ENCODE measurements around the gene RASGRF2. TPM values are rescaled to one million over a fixed set of nuclear protein-coding genes. Genes with fewer than 3 reads are reported as not detected.

The RASGRF2 gene
- 4.0 and 5.3 TPM in 2 replicates for total RNA-seq (2014; rRNA removed; shearing (Covaris generic))

GRCh38 chr5:80959768-80960442 lies at the start of gene RASGRF2:
Gene RASGRF2, plus strand, starts transcription at chr5:80960363. Its CDS starts 376 bp downstream, at chr5:80960739.
- H3K27me3 ChIP-seq (ENCODE audit: control insufficient read depth, insufficient read depth, low read length): peaks cover 19% of the 10 kb centered on the region
- peak within 1 kb of the TSS; percentile 66 for H3K4me3 ChIP-seq (ENCODE audit: insufficient read depth, low read depth, low read length)
- peak; percentile 88 for DNase-seq
- no peaks in the 10 kb centered on the region for H3K36me3 ChIP-seq (replicated peaks; ENCODE audit: control insufficient read depth, insufficient read depth, low read length)

GRCh38 chr5:80912479-80912878 lies 47.7 kb upstream of the RASGRF2 start:
- no peaks in the 10 kb centered on the region for H3K36me3 ChIP-seq (replicated peaks; ENCODE audit: control insufficient read depth, insufficient read depth, low read length)
- no peak for DNase-seq
- no peaks in the 10 kb centered on the region for H3K27me3 ChIP-seq (ENCODE audit: control insufficient read depth, insufficient read depth, low read length)
- H3K4me3 ChIP-seq (ENCODE audit: insufficient read depth, low read depth, low read length): no peak overlapping the region

- no peaks in the 10 kb centered on the region for H3K27me3 ChIP-seq (ENCODE audit: control insufficient read depth, insufficient read depth, low read length)
- H3K36me3 ChIP-seq (replicated peaks; ENCODE audit: control insufficient read depth, insufficient read depth, low read length): no peaks in the 10 kb centered on the region
- DNase-seq: no peak
- no peak overlapping the region for H3K4me3 ChIP-seq (ENCODE audit: insufficient read depth, low read depth, low read length)
Measured at GRCh38 chr5:80915716-80916115, 44.4 kb upstream of the RASGRF2 start.

- no peak overlapping the region for H3K4me3 ChIP-seq (ENCODE audit: insufficient read depth, low read depth, low read length)
- DNase-seq: no peak
- H3K36me3 ChIP-seq (replicated peaks; ENCODE audit: control insufficient read depth, insufficient read depth, low read length): no peaks in the 10 kb centered on the region
Measured at GRCh38 chr5:80916676-80917075, 43.5 kb upstream of the RASGRF2 start.

GRCh38 chr5:80917631-80918030 lies 42.5 kb upstream of the RASGRF2 start:
- Histone ChIP-seq H3K36me3 (replicated peaks; ENCODE audit: control insufficient read depth, insufficient read depth, low read length) (no peaks in the 10 kb centered on the region), H3K4me3 (ENCODE audit: insufficient read depth, low read depth, low read length) (no peak overlapping the region), H3K27me3 (ENCODE audit: control insufficient read depth, insufficient read depth, low read length) (no peaks in the 10 kb centered on the region)
- DNase-seq: no peak

More at GRCh38 chr5:80916676-80917075, 43.5 kb upstream of the RASGRF2 start:
- H3K27me3 ChIP-seq (ENCODE audit: control insufficient read depth, insufficient read depth, low read length): no peaks in the 10 kb centered on the region

- Histone ChIP-seq H3K36me3 (replicated peaks; ENCODE audit: control insufficient read depth, insufficient read depth, low read length) (no peaks in the 10 kb centered on the region), H3K27me3 (ENCODE audit: control insufficient read depth, insufficient read depth, low read length) (no peaks in the 10 kb centered on the region), H3K4me3 (ENCODE audit: insufficient read depth, low read depth, low read length) (no peak overlapping the region)
- DNase-seq: no peak
Measured at GRCh38 chr5:80919678-80920196, 40.4 kb upstream of the RASGRF2 start.

- Histone ChIP-seq H3K4me3 (ENCODE audit: insufficient read depth, low read depth, low read length) (no peak overlapping the region), H3K36me3 (replicated peaks; ENCODE audit: control insufficient read depth, insufficient read depth, low read length) (no peaks in the 10 kb centered on the region), H3K27me3 (ENCODE audit: control insufficient read depth, insufficient read depth, low read length) (no peaks in the 10 kb centered on the region)
- no peak for DNase-seq
Measured at GRCh38 chr5:80920333-80920732, 39.8 kb upstream of the RASGRF2 start.

- no peaks in the 10 kb centered on the region for H3K36me3 ChIP-seq (replicated peaks; ENCODE audit: control insufficient read depth, insufficient read depth, low read length)
- no peak overlapping the region for H3K4me3 ChIP-seq (ENCODE audit: insufficient read depth, low read depth, low read length)
- H3K27me3 ChIP-seq (ENCODE audit: control insufficient read depth, insufficient read depth, low read length): no peaks in the 10 kb centered on the region
- DNase-seq: no peak
Measured at GRCh38 chr5:80921026-80921425, 39.1 kb upstream of the RASGRF2 start.

GRCh38 chr5:80925931-80926330 lies 34.2 kb upstream of the RASGRF2 start:
- Histone ChIP-seq H3K4me3 (ENCODE audit: insufficient read depth, low read depth, low read length) (no peak overlapping the region), H3K36me3 (replicated peaks; ENCODE audit: control insufficient read depth, insufficient read depth, low read length) (no peaks in the 10 kb centered on the region), H3K27me3 (ENCODE audit: control insufficient read depth, insufficient read depth, low read length) (no peaks in the 10 kb centered on the region)
- no peak for DNase-seq

GRCh38 chr5:80926536-80926935 lies 33.6 kb upstream of the RASGRF2 start:
- no peak for DNase-seq
- no peaks in the 10 kb centered on the region for H3K36me3 ChIP-seq (replicated peaks; ENCODE audit: control insufficient read depth, insufficient read depth, low read length)
- no peaks in the 10 kb centered on the region for H3K27me3 ChIP-seq (ENCODE audit: control insufficient read depth, insufficient read depth, low read length)
- no peak overlapping the region for H3K4me3 ChIP-seq (ENCODE audit: insufficient read depth, low read depth, low read length)

- Histone ChIP-seq H3K4me3 (ENCODE audit: insufficient read depth, low read depth, low read length) (no peak overlapping the region), H3K27me3 (ENCODE audit: control insufficient read depth, insufficient read depth, low read length) (no peaks in the 10 kb centered on the region), H3K36me3 (replicated peaks; ENCODE audit: control insufficient read depth, insufficient read depth, low read length) (no peaks in the 10 kb centered on the region)
- DNase-seq: no peak
Measured at GRCh38 chr5:80926979-80927656, 33.0 kb upstream of the RASGRF2 start.

GRCh38 chr5:80928073-80928472 lies 32.1 kb upstream of the RASGRF2 start:
- no peak for DNase-seq
- H3K36me3 ChIP-seq (replicated peaks; ENCODE audit: control insufficient read depth, insufficient read depth, low read length): no peaks in the 10 kb centered on the region
- no peak overlapping the region for H3K4me3 ChIP-seq (ENCODE audit: insufficient read depth, low read depth, low read length)
- H3K27me3 ChIP-seq (ENCODE audit: control insufficient read depth, insufficient read depth, low read length): no peaks in the 10 kb centered on the region

- no peak overlapping the region for H3K4me3 ChIP-seq (ENCODE audit: insufficient read depth, low read depth, low read length)
- H3K36me3 ChIP-seq (replicated peaks; ENCODE audit: control insufficient read depth, insufficient read depth, low read length): no peaks in the 10 kb centered on the region
- H3K27me3 ChIP-seq (ENCODE audit: control insufficient read depth, insufficient read depth, low read length): no peaks in the 10 kb centered on the region
- DNase-seq: no peak
Measured at GRCh38 chr5:80930940-80931339, 29.2 kb upstream of the RASGRF2 start.

GRCh38 chr5:80931411-80931810 lies 28.8 kb upstream of the RASGRF2 start:
- DNase-seq: no peak
- H3K27me3 ChIP-seq (ENCODE audit: control insufficient read depth, insufficient read depth, low read length): no peaks in the 10 kb centered on the region
- H3K4me3 ChIP-seq (ENCODE audit: insufficient read depth, low read depth, low read length): no peak overlapping the region
- H3K36me3 ChIP-seq (replicated peaks; ENCODE audit: control insufficient read depth, insufficient read depth, low read length): no peaks in the 10 kb centered on the region

GRCh38 chr5:80933036-80933435 lies 27.1 kb upstream of the RASGRF2 start:
- H3K4me3 ChIP-seq (ENCODE audit: insufficient read depth, low read depth, low read length): no peak overlapping the region
- H3K36me3 ChIP-seq (replicated peaks; ENCODE audit: control insufficient read depth, insufficient read depth, low read length): no peaks in the 10 kb centered on the region
- no peak for DNase-seq
- H3K27me3 ChIP-seq (ENCODE audit: control insufficient read depth, insufficient read depth, low read length): no peaks in the 10 kb centered on the region
